Colon (tissue), 2 donors: ENCODE results near the gene ABCG1.
"Not testable (repeated sequence)": the region's sequence is repeated elsewhere in the genome, so short reads cannot be mapped to it uniquely, and the experiment has no call there.

Experiments
- FAIRE-seq: peaks from 2 replicates; lab custom pipeline; 2012; peaks lifted over from hg19 to GRCh38; lab: Jason Lieb, UNC
- donor health status: control.
- donor health status: control.

The ABCG1 gene

DNA sequence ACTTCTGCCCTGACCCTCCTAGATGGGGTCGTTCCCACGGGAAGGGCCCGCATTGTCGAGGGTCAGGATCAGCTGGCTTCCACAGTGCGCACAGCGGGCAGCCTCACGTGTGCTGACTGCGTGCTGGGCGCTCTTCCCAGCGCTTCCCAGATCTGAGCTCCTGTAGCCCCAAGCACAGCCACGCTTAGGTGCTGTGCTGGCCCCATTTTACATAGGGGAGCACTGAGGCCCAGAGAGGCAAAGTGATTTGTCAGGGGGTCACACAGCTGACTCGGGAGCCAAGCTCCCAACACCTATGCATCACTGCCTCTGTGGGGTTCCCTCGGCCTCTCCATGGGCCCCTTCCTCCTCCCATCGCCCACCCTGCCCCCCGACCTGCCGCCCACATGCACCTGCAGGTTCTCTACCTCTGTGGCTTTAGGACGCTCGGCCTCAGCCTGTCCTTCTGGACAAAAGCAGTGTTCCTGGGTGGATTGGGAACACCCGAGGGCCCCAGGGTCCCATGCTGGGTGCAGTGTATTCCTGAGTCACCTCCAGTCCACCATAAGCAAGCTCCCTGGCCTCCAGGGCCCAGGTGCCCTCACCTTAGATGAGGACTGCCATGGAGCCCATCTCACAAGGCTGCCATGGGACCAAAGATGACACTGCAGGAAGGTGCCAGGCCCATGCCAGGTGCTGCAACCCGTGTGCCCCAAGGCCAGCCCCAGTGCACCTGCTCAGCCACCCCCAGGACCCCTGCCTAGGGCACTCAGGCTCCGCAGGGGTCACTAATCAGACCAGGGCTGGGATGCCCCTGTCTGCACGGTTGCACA, 73.0 kb downstream of the ABCG1 start:
- no peak for FAIRE-seq

GRCh38 chr21:42292563-42293142, 73.7 kb downstream of the ABCG1 start:
- not testable (repeated sequence) for FAIRE-seq

- no peak for FAIRE-seq
These were observed 74.8 kb downstream of the ABCG1 start for GRCh38 chr21:42293649-42294272.

GRCh38 chr21:42294273-42294880, 75.4 kb downstream of the ABCG1 start:
- no peak for FAIRE-seq

DNA sequence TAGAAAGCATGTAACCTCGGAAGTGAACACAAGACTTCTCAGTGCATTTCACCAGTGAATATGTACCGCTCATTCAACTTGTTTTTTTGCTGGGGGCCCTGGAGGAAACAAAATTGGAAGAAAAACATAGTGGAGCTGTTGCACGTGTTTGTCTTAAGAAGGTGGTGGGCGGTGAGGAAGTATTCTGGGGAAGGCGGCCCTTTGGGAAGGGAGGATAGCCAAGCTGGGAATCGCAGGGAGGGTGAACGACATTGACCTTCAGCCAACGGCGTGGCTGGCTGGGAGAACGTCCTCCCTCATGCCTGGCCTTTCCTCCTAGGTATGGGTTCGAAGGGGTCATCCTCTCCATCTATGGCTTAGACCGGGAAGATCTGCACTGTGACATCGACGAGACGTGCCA, 76.9 kb downstream of the ABCG1 start:
- no peak for FAIRE-seq

DNA sequence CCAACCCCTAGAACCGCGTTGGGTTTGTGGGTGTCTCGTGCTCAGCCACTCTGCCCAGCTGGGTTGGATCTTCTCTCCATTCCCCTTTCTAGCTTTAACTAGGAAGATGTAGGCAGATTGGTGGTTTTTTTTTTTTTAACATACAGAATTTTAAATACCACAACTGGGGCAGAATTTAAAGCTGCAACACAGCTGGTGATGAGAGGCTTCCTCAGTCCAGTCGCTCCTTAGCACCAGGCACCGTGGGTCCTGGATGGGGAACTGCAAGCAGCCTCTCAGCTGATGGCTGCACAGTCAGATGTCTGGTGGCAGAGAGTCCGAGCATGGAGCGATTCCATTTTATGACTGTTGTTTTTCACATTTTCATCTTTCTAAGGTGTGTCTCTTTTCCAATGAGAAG, 77.6 kb downstream of the ABCG1 start:
- no peak for FAIRE-seq

GRCh38 chr21:42297377-42297776, 78.4 kb downstream of the ABCG1 start:
- FAIRE-seq: no peak

GRCh38 chr21:42298237-42298636, 79.3 kb downstream of the ABCG1 start:
- FAIRE-seq: no peak

- no peak for FAIRE-seq
These were observed 79.7 kb downstream of the ABCG1 start for GRCh38 chr21:42298657-42299056.

DNA sequence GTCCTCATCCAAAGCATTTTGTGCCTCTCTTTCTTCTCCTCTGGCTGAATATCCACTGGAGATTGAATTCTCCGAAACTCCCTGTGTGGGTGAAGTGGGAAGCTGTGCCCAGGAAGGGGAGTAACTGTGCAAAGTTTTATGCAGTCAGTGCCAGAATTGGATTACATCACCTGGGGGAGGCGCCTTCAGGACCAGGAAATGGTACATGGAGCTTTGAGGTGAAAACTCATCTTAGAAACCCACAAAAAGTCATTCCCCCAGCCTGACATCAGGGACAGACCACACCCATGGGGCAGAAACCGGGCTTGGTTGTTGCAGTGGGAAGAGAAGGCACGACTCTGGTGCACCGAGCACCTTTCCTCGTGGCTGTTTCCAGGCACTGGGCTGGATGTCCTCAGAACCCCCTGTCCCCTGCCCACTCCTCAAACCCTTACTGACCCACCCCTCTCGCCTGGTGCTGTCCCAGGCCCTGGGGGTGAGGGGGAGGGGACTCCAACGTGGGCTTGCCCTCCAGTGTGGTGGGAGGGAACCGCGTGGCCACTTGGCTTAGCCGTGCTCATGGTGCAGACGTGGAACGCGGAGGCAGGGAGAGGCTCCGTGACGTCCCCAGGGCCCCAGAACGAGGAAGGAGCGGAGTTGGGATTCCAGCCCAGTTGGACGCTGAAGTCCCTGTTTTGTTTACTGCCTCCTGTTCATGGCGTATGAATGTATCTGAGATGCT, 80.5 kb downstream of the ABCG1 start:
- FAIRE-seq: no peak

GRCh38 chr21:42300045-42300583, 81.2 kb downstream of the ABCG1 start:
- no peak for FAIRE-seq

DNA sequence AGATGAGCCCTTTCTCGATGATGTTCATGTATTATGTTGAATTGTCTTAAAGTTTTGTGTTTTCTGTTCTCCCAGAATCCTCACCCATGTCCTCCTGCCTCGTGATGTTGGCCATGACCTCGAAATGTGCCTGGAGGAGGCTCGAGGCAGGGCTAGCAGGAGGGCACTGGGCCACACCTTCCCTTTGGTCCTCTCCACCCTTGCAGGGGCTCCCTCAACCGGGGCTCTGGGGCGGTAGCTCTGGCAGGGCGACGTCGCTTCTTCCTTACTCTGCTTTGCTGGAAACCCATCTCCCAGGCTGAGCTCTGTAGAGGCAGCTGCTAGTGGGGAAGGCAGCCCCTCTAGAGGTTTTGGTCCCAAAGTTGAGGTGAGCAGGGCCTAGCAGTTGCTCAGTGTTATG, 82.0 kb downstream of the ABCG1 start:
- no peak for FAIRE-seq

DNA sequence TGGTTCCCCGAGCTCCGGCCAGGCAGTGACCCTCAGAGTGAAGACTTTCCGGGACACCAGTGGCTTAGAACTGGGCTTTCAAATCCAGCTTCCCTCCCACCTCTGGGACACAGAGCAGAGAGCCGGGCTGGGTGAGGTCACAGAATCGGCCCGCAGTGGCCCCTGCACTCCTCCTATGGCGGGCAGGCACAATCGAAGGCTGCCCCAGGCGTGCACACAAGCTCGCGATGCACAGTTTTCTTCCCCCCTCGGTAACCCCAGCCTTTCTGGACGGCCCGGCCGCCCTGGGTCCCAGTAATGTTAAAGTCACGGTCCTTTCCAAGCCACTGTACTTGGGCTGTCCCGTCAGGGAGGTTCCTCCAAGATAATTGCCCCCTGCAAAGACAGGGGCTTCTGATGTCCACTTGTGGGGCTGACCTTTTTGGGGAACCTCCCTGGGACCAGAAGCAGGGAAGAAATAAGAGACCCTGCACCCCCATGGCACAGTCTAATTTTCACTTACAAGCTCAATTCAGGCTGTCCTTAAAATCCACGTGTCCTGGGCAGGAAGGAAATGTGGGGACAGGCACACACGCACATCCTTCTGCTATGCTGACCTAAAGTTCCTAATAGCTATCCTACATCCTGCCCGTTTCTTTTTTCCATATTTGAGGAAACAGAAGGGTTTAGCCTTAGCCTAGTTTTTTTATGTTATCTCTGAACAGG, 82.6 kb downstream of the ABCG1 start:
- FAIRE-seq: no peak

DNA sequence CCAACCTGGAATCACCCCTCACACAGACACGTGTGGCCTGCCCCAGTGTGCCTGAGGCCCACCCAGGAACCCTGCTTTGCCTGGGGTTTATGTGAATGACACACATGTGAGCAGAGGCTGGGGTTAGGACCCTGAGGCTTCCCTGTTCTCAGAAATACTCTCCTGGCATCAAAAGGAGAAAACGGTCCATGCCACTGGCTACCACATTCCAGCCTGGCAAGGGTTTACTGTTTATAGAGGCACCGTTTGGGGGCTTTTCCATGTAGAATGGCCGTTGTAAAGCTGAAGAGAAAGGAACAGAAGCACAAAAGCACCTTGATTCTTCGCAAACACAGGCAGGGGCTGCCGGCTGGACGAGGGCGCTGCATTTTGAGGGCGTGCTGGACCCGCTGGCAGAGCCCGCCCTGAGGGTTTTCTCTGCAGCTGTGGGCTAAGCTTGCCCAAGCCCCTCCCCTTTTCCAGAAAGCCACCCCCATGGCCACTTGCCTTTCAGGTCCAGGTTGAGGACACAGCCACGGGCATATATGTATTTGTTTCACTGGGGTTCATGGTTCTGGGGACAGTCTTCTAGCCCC, 83.2 kb downstream of the ABCG1 start:
- no peak for FAIRE-seq

DNA sequence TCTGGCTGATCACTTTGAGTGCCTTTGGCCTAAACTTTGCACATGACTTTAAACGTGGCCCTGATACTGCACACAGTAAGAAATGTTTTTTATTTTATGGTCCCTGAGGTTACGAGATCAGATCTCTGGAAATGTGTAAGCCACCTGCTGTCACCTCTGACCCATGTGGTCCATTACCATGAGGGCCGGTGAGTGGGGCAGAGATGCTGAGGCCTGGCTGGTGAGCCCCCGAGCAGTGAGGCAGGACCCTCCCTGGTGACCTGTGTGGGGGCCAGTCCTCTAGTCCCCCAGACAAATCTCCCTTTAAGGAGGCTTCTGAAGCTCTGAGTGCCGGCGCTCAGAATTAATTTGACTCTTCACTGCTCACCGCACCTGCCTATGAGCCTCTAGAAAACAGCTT, 83.9 kb downstream of the ABCG1 start:
- no peak for FAIRE-seq

- FAIRE-seq: no peak
These were observed 84.5 kb downstream of the ABCG1 start for GRCh38 chr21:42303443-42303842.

GRCh38 chr21:42304556-42305454, 85.9 kb downstream of the ABCG1 start:
- FAIRE-seq: no peak

- FAIRE-seq: no peak
These were observed 86.8 kb downstream of the ABCG1 start for GRCh38 chr21:42305707-42306147.

GRCh38 chr21:42306366-42307035, 87.6 kb downstream of the ABCG1 start:
- FAIRE-seq: no peak
